OCI-LY1 (cell line): ENCODE data around the gene SEMA3G.

Experiments used
- H2AFZ ChIP-seq: fragments of 200-600 bp; sonication (generic), shearing (Covaris generic); 2 replicates; pipeline ENCODE4 v1.6.0; 2014; ENCODE audit warnings: antibody characterized with exemption, mild to moderate bottlenecking, low read length
- H3F3A ChIP-seq: fragments of 200-600 bp; sonication (generic), shearing (Covaris generic); 2 replicates; pipeline ENCODE4 v1.6.0; 2014; ENCODE audit warnings: mild to moderate bottlenecking, antibody characterized with exemption, low read length, moderate library complexity; ENCODE audit not compliant: insufficient read depth
- H3K27ac ChIP-seq: fragments of 200-600 bp; sonication (generic); 2 replicates; pipeline ENCODE4 v1.5.1; 2014; ENCODE audit warnings: low read length, mixed run types, mild to moderate bottlenecking, low read depth; ENCODE audit not compliant: poor library complexity, severe bottlenecking
- H3K27me3 ChIP-seq: fragments of 200-600 bp; sonication (generic); 2 replicates; pipeline ENCODE4 v1.6.0; 2014; ENCODE audit warnings: antibody characterized with exemption, mild to moderate bottlenecking, low read length, moderate library complexity; ENCODE audit not compliant: insufficient read depth
- H3K36me3 ChIP-seq: fragments of 200-600 bp; sonication (generic); 2 replicates; pipeline ENCODE4 v1.6.1; 2014; ENCODE audit warnings: mild to moderate bottlenecking, antibody characterized with exemption, low read length, moderate library complexity, mixed read lengths; ENCODE audit not compliant: insufficient read depth
- H3K4me1 ChIP-seq: fragments of 200-600 bp; sonication (generic); 2 replicates; pipeline ENCODE4 v1.5.1; 2014; ENCODE audit warnings: mild to moderate bottlenecking, low read length, moderate library complexity; ENCODE audit not compliant: insufficient read depth, severe bottlenecking
- H3K4me2 ChIP-seq: fragments of 200-600 bp; sonication (generic), shearing (Covaris generic); 2 replicates; pipeline ENCODE4 v1.6.1; 2014; ENCODE audit warnings: low read length
- H3K4me3 ChIP-seq: fragments of 200-600 bp; sonication (generic); 2 replicates; pipeline ENCODE4 v1.5.1; 2014; ENCODE audit warnings: low read length, low read depth, mild to moderate bottlenecking, mixed read lengths; ENCODE audit not compliant: poor library complexity, severe bottlenecking
- H3K79me2 ChIP-seq: fragments of 200-600 bp; shearing (Covaris generic); 2 replicates; pipeline ENCODE4 v1.6.1; 2016; ENCODE audit warnings: mixed run types, low read length, mixed read lengths; ENCODE audit not compliant: insufficient read depth
- H3K9ac ChIP-seq: fragments of 200-600 bp; sonication (generic), shearing (Covaris generic); 2 replicates; pipeline ENCODE4 v1.6.1; 2014; ENCODE audit warnings: mild to moderate bottlenecking, low read length, mixed read lengths
- H3K9me2 ChIP-seq: fragments of 200-600 bp; sonication (generic), shearing (Covaris generic); 2 replicates; pipeline ENCODE4 v1.6.1; 2014; ENCODE audit warnings: low read depth, mild to moderate bottlenecking, low read length, mixed read lengths
- H3K9me3 ChIP-seq: fragments of 200-600 bp; shearing (Covaris generic); 2 replicates; pipeline ENCODE4 v1.6.1; 2014; ENCODE audit warnings: low read length, mixed read lengths
- H4K20me1 ChIP-seq: fragments of 200-600 bp; sonication (generic), shearing (Covaris generic); 2 replicates; pipeline ENCODE4 v1.6.0; 2016; ENCODE audit warnings: mild to moderate bottlenecking, low read length; ENCODE audit not compliant: insufficient read depth
- EZH2 ChIP-seq: fragments of 200-600 bp; sonication (generic), shearing (Covaris generic); IDR thresholded peaks from 2 replicates; pipeline ENCODE4 v1.8.0; 2017; ENCODE audit warnings: borderline replicate concordance, mixed run types, mild to moderate bottlenecking, antibody characterized with exemption, low read length, moderate library complexity, mixed read lengths
- TF ChIP-seq, protein P1 (sequence below): fragments of 200-600 bp; sonication (generic), shearing (Covaris generic); IDR thresholded peaks from 2 replicates; pipeline ENCODE4 v1.5.1; 2017; ENCODE audit warnings: mild to moderate bottlenecking, antibody characterized with exemption, low read length, moderate library complexity, mixed read lengths

The SEMA3G gene

DNA sequence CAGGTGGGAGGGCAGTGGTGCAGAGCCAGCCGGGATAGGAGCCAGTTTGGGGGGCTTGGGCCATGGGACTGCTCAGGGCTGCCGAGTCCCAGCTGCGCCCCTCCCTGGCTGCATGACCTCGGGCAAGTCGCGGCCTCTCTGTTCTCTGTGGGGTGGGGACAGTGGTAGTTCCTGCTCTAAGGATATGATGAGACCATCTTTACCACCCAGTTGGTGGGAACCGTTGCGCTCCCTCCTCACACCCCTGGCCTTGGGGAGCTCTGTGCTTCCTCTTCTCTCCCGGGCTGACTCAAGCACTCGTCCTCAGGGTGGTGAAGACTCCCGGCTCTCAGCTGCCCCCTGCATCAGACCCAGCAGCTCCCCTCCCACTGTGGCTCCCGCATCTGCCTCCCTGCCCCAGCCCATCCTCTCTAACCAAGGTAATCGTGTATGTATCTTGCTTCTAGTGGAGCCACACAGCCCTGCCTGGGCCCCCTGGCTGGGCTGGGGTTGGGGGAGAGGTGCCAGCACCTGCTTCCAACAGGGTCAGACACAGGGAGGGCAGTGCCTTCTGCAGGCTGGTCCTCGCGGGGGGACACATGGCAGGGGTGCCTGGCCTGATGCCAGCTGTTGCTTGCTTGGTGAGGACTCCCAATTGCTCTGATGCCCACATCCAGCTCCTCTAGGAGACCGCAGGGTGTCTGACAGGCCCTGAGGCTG lies 35.1 kb upstream of the SEMA3G start:
- H2AFZ ChIP-seq, result no peak overlapping the region
- no peaks in the 10 kb centered on the region for H3K4me1 ChIP-seq
- H3K9me3 ChIP-seq, result no peaks in the 10 kb centered on the region
- no peak overlapping the region for H3K9ac ChIP-seq
- no peaks in the 10 kb centered on the region for H3K9me2 ChIP-seq
- peaks cover 77% of the 10 kb centered on the region for H3K36me3 ChIP-seq
- no peak for TF ChIP-seq EZH2
- TF ChIP-seq, protein P1, sequence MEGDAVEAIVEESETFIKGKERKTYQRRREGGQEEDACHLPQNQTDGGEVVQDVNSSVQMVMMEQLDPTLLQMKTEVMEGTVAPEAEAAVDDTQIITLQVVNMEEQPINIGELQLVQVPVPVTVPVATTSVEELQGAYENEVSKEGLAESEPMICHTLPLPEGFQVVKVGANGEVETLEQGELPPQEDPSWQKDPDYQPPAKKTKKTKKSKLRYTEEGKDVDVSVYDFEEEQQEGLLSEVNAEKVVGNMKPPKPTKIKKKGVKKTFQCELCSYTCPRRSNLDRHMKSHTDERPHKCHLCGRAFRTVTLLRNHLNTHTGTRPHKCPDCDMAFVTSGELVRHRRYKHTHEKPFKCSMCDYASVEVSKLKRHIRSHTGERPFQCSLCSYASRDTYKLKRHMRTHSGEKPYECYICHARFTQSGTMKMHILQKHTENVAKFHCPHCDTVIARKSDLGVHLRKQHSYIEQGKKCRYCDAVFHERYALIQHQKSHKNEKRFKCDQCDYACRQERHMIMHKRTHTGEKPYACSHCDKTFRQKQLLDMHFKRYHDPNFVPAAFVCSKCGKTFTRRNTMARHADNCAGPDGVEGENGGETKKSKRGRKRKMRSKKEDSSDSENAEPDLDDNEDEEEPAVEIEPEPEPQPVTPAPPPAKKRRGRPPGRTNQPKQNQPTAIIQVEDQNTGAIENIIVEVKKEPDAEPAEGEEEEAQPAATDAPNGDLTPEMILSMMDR, result no peak
- H3K27ac ChIP-seq, result no peak overlapping the region
- no peaks in the 10 kb centered on the region for H3F3A ChIP-seq
- H3K79me2 ChIP-seq, result no peaks in the 10 kb centered on the region
- no peak overlapping the region for H3K4me2 ChIP-seq
- H4K20me1 ChIP-seq, result no peaks in the 10 kb centered on the region
- no peak overlapping the region for H3K4me3 ChIP-seq
- no peaks in the 10 kb centered on the region for H3K27me3 ChIP-seq

- Histone ChIP-seq H3K36me3 (peaks cover 82% of the 10 kb centered on the region), H4K20me1 (no peaks in the 10 kb centered on the region), H3K4me2 (no peak overlapping the region), H3K4me1 (no peaks in the 10 kb centered on the region), H3K9me2 (no peaks in the 10 kb centered on the region), H3K4me3 (no peak overlapping the region), H3K27me3 (no peaks in the 10 kb centered on the region), H3K9me3 (no peaks in the 10 kb centered on the region), H3K27ac (no peak overlapping the region), H3K9ac (no peak overlapping the region), H2AFZ (no peak overlapping the region), H3K79me2 (no peaks in the 10 kb centered on the region), H3F3A (no peaks in the 10 kb centered on the region)
- no peak for TF ChIP-seq EZH2
- TF ChIP-seq, protein P1, result no peak
Observed at GRCh38 chr3:52479037-52479876, 34.4 kb upstream of the SEMA3G start.

GRCh38 chr3:52477796-52478095 lies 32.8 kb upstream of the SEMA3G start:
- H3K4me3 ChIP-seq, result no peak overlapping the region
- no peaks in the 10 kb centered on the region for H3K4me1 ChIP-seq
- no peak overlapping the region for H3K9ac ChIP-seq
- H3K27ac ChIP-seq, result no peak overlapping the region
- no peaks in the 10 kb centered on the region for H3F3A ChIP-seq
- H3K9me3 ChIP-seq, result no peaks in the 10 kb centered on the region
- TF ChIP-seq, protein P1, result no peak
- TF ChIP-seq EZH2, result no peak
- no peaks in the 10 kb centered on the region for H3K79me2 ChIP-seq
- H3K36me3 ChIP-seq, result peaks cover 96% of the 10 kb centered on the region
- no peaks in the 10 kb centered on the region for H3K9me2 ChIP-seq
- no peaks in the 10 kb centered on the region for H3K27me3 ChIP-seq
- H2AFZ ChIP-seq, result no peak overlapping the region
- no peak overlapping the region for H3K4me2 ChIP-seq
- H4K20me1 ChIP-seq, result no peaks in the 10 kb centered on the region
